Measurements from ENCODE around the gene ARHGAP40.

ARHGAP40 gene

DNA sequence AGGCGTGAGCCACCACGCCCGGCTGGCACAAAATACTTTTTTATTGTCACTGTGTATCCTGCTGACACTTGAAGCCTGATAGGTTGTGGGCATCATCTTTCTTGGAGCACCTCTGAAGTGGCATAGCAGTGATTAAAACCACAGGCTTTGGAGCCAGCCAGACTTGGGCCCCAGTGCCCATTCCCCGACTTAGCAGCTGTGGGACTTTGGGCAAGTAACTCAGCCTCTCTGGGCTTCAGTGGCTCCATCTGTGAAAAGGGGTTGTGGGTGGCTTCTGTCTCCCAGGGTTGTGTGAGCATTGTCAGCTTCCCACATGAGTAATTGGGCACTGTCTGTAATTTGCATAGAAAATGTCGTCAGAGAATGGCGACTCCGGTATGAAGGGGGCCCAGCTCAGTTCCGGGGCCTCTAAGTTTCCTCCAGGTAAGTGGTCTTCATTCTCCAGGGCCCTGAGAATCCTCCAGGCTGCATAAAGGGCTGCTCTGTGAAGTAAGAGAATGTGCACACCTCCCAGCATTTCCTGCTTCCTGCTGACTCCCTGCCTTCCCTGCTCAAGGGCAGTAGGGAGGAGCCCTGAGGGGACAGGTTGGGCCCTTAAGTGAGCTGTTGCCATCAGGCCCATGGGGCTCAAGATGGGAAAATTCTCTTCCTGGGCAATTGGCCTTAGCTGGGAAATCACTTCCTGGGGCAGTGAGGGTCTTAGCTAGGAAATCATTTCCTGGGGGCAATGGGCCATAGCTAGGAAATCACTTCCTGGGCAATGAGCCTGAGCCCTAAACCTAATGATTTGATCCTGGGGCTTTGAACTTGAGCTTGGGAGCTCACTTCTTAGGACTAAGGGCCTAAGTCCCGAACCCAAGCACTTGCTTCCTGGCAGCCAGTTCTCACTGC is 27.2 kb downstream of the ARHGAP40 start:
- DNase-seq = no peak
- Histone ChIP-seq H3K27ac (ENCODE audit: insufficient read depth, low read length, poor library complexity, severe bottlenecking) (no peak overlapping the region), H3K27me3 (replicated peaks; ENCODE audit: control insufficient read depth, insufficient read depth, low read length, poor library complexity, severe bottlenecking) (no peaks in the 10 kb centered on the region), H3K9me3 (ENCODE audit: control insufficient read depth, low read length) (no peaks in the 10 kb centered on the region), H3K36me3 (ENCODE audit: control insufficient read depth, insufficient read depth, low read length) (no peaks in the 10 kb centered on the region), H3K4me1 (ENCODE audit: control insufficient read depth, insufficient read depth, low read length, poor library complexity, severe bottlenecking) (no peaks in the 10 kb centered on the region), H3K4me3 (ENCODE audit: insufficient read depth, low read depth, low read length, poor library complexity, severe bottlenecking) (no peak overlapping the region)

DNA sequence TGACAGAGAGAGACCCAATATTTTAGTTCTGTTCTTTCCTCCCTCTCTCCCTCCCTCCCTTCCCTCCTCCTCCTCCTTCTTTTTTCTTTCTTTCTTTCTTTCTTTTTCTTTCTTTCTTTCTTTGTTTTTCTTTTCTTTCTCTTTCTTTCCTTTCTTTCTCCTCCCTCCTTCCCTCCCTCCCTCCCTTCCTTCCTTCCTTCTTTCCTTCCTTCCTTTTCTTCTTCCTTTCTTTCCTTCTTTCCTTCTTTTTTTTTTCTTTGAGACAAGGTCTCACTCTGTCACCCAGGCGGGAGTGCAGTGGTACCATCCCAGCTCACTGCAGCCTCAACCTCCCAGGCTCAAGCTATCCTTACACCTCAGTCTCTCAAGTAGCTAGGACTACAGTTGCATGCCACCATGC is 28.4 kb downstream of the ARHGAP40 start:
- no peaks in the 10 kb centered on the region for H3K9me3 ChIP-seq (ENCODE audit: control insufficient read depth, low read length)
- no peak overlapping the region for H3K4me3 ChIP-seq (ENCODE audit: insufficient read depth, low read depth, low read length, poor library complexity, severe bottlenecking)
- no peak overlapping the region for H3K27ac ChIP-seq (ENCODE audit: insufficient read depth, low read length, poor library complexity, severe bottlenecking)
- DNase-seq = no peak
- H3K27me3 ChIP-seq (replicated peaks; ENCODE audit: control insufficient read depth, insufficient read depth, low read length, poor library complexity, severe bottlenecking) = no peaks in the 10 kb centered on the region
- H3K36me3 ChIP-seq (ENCODE audit: control insufficient read depth, insufficient read depth, low read length) = no peaks in the 10 kb centered on the region
- H3K4me1 ChIP-seq (ENCODE audit: control insufficient read depth, insufficient read depth, low read length, poor library complexity, severe bottlenecking) = no peaks in the 10 kb centered on the region

DNA sequence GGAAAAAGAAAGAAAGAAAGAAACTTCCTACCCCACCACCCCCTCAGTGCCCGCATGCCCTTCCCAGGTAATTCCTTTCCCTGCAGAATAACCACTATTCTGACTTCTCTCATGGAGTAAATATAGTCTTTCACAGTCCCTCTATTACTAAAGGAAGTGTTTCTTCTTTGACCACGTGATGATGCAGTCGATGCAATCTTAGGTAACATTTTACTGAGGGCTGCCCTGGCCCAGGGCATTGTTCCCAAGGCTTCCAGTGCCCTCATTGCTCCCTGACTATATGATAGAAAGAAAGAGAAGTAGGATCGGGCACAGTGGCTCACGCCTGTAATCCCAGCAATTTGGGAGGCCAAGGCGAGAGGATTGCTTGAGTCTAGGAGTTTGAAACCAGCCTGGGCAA is 29.1 kb downstream of the ARHGAP40 start:
- Histone ChIP-seq H3K9me3 (ENCODE audit: control insufficient read depth, low read length) (no peaks in the 10 kb centered on the region), H3K27ac (ENCODE audit: insufficient read depth, low read length, poor library complexity, severe bottlenecking) (no peak overlapping the region), H3K4me1 (ENCODE audit: control insufficient read depth, insufficient read depth, low read length, poor library complexity, severe bottlenecking) (no peaks in the 10 kb centered on the region), H3K36me3 (ENCODE audit: control insufficient read depth, insufficient read depth, low read length) (no peaks in the 10 kb centered on the region), H3K27me3 (replicated peaks; ENCODE audit: control insufficient read depth, insufficient read depth, low read length, poor library complexity, severe bottlenecking) (no peaks in the 10 kb centered on the region), H3K4me3 (ENCODE audit: insufficient read depth, low read depth, low read length, poor library complexity, severe bottlenecking) (no peak overlapping the region)
- no peak for DNase-seq

DNA sequence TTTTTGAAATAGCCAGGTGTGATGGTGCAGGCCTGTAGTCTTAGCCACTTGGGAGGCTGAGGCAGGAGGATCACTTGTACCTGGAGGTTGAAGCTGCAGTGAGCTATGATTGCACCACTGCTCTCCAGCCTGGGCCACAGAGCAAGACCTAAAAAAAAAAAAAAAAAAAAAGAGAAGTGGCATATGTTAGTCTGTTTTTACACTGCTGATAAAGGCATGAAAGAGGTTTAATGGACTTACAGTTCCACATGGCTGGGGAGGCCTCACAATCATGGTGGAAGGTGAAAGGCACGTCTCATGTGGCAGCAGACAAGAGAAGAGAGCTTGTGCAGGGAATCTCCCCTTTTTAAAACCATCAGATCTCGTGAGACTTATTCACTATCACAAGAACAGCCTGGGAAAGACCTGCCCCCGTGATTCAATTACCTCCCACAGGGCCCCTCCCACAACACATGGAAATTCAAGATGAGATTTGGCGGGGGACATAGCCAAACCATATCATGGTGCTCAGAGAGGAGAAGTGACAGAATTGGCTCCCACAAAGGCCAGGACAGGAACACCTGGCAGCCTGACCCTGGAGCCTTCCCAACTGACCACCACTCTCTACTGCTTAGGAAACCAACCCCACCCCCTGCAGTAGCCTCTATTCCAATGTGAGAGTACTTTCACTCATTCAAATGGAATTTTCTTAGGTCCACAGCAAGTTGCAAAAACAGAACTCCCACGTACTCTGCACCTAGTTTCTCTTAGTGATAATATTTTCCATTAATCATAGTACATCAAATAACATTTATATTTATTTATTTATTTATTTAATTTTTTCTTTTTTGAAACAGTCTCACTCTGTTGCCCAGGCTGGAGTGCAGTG is 29.8 kb downstream of the ARHGAP40 start:
- no peak for DNase-seq
- no peaks in the 10 kb centered on the region for H3K27me3 ChIP-seq (replicated peaks; ENCODE audit: control insufficient read depth, insufficient read depth, low read length, poor library complexity, severe bottlenecking)
- no peaks in the 10 kb centered on the region for H3K36me3 ChIP-seq (ENCODE audit: control insufficient read depth, insufficient read depth, low read length)
- H3K27ac ChIP-seq (ENCODE audit: insufficient read depth, low read length, poor library complexity, severe bottlenecking) = no peak overlapping the region
- no peak overlapping the region for H3K4me3 ChIP-seq (ENCODE audit: insufficient read depth, low read depth, low read length, poor library complexity, severe bottlenecking)
- H3K4me1 ChIP-seq (ENCODE audit: control insufficient read depth, insufficient read depth, low read length, poor library complexity, severe bottlenecking) = no peaks in the 10 kb centered on the region
- no peaks in the 10 kb centered on the region for H3K9me3 ChIP-seq (ENCODE audit: control insufficient read depth, low read length)

GRCh38 chr20:38633577-38634093 is 32.0 kb downstream of the ARHGAP40 start:
- no peak overlapping the region for H3K27ac ChIP-seq (ENCODE audit: insufficient read depth, low read length, poor library complexity, severe bottlenecking)
- H3K4me3 ChIP-seq (ENCODE audit: insufficient read depth, low read depth, low read length, poor library complexity, severe bottlenecking) = no peak overlapping the region
- H3K36me3 ChIP-seq (ENCODE audit: control insufficient read depth, insufficient read depth, low read length) = no peaks in the 10 kb centered on the region
- no peaks in the 10 kb centered on the region for H3K27me3 ChIP-seq (replicated peaks; ENCODE audit: control insufficient read depth, insufficient read depth, low read length, poor library complexity, severe bottlenecking)
- no peaks in the 10 kb centered on the region for H3K9me3 ChIP-seq (ENCODE audit: control insufficient read depth, low read length)
- H3K4me1 ChIP-seq (ENCODE audit: control insufficient read depth, insufficient read depth, low read length, poor library complexity, severe bottlenecking) = no peaks in the 10 kb centered on the region
- DNase-seq = peak in 2 of 3 donors; percentile 18 to 30

DNA sequence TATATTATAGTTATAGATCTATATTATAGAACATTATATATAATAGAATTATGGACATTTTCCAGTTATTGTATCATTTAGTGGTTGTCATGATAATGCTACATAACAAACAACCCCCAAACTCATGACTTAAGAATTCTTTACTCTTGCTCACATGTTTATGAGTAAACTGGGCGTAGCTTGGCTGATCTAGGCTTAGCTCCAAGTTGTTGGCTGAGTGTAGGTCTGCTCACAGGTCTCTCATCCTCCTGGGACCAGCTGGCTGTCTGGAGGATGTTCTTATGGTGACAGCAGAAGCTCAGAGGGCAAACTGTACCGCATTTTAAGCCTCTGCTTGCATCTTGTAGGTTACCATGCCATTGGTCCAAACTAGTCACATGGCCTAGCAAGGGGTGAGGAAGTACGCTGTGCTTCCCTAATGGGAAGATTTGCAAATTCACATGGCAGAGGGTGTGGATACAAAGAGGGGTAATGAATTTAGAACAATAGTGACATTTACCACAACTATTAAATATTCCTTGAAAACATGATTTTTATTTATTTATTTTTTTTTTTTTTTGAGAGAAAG is 34.2 kb downstream of the ARHGAP40 start:
- Histone ChIP-seq H3K4me3 (ENCODE audit: insufficient read depth, low read depth, low read length, poor library complexity, severe bottlenecking) (no peak overlapping the region), H3K36me3 (ENCODE audit: control insufficient read depth, insufficient read depth, low read length) (no peaks in the 10 kb centered on the region), H3K27me3 (replicated peaks; ENCODE audit: control insufficient read depth, insufficient read depth, low read length, poor library complexity, severe bottlenecking) (no peaks in the 10 kb centered on the region), H3K27ac (ENCODE audit: insufficient read depth, low read length, poor library complexity, severe bottlenecking) (no peak overlapping the region), H3K9me3 (ENCODE audit: control insufficient read depth, low read length) (no peaks in the 10 kb centered on the region), H3K4me1 (ENCODE audit: control insufficient read depth, insufficient read depth, low read length, poor library complexity, severe bottlenecking) (no peaks in the 10 kb centered on the region)
- DNase-seq = no peak

DNA sequence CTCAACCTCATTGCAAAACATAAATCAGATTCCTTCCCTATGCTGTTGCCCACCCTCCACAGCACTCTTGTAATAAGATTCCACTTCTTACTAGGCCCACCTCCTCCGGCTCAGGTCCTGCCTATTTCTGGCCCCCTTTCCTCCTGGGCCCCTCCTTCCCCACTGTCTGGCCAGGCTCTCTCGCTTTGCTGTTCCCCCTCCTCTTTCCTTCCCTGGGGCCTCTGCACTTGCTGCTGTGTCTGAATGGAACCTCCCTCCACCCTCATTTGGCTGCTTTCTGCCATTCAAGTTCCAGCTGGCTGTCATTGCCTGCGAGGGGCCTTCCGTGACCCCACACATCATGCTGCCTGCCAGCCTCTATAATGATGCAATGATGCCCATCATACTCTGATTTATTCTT is 38.9 kb downstream of the ARHGAP40 start:
- no peak overlapping the region for H3K27ac ChIP-seq (ENCODE audit: insufficient read depth, low read length, poor library complexity, severe bottlenecking)
- no peak for DNase-seq
- H3K36me3 ChIP-seq (ENCODE audit: control insufficient read depth, insufficient read depth, low read length) = no peaks in the 10 kb centered on the region
- H3K27me3 ChIP-seq (replicated peaks; ENCODE audit: control insufficient read depth, insufficient read depth, low read length, poor library complexity, severe bottlenecking) = peaks cover 2% of the 10 kb centered on the region
- no peaks in the 10 kb centered on the region for H3K9me3 ChIP-seq (ENCODE audit: control insufficient read depth, low read length)
- no peak overlapping the region for H3K4me3 ChIP-seq (ENCODE audit: insufficient read depth, low read depth, low read length, poor library complexity, severe bottlenecking)
- no peaks in the 10 kb centered on the region for H3K4me1 ChIP-seq (ENCODE audit: control insufficient read depth, insufficient read depth, low read length, poor library complexity, severe bottlenecking)

DNA sequence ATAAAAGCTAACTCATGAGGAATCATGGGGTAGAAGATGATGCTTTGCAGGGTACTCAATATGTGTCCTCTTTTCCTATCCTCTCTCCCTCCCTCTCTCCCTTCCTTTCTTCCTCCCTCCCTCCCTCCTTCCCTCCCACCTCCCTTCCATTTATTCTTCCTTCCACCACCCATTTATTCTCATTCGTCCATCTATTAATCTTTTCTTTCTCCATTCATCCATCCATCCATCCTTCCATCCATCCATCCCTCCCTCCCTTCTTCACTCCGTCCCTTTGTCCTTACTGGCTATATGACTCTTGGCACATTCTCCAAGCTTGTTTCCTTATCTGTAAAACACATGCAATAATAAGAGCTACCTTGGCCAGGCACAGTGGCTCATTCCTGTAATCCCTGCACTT is 40.9 kb downstream of the ARHGAP40 start:
- H3K9me3 ChIP-seq (ENCODE audit: control insufficient read depth, low read length) = no peaks in the 10 kb centered on the region
- H3K36me3 ChIP-seq (ENCODE audit: control insufficient read depth, insufficient read depth, low read length) = no peaks in the 10 kb centered on the region
- H3K4me1 ChIP-seq (ENCODE audit: control insufficient read depth, insufficient read depth, low read length, poor library complexity, severe bottlenecking) = peaks cover 4% of the 10 kb centered on the region
- H3K27me3 ChIP-seq (replicated peaks; ENCODE audit: control insufficient read depth, insufficient read depth, low read length, poor library complexity, severe bottlenecking) = peaks cover 8% of the 10 kb centered on the region
- H3K4me3 ChIP-seq (ENCODE audit: insufficient read depth, low read depth, low read length, poor library complexity, severe bottlenecking) = no peak overlapping the region
- DNase-seq = no peak
- H3K27ac ChIP-seq (ENCODE audit: insufficient read depth, low read length, poor library complexity, severe bottlenecking) = no peak overlapping the region

DNA sequence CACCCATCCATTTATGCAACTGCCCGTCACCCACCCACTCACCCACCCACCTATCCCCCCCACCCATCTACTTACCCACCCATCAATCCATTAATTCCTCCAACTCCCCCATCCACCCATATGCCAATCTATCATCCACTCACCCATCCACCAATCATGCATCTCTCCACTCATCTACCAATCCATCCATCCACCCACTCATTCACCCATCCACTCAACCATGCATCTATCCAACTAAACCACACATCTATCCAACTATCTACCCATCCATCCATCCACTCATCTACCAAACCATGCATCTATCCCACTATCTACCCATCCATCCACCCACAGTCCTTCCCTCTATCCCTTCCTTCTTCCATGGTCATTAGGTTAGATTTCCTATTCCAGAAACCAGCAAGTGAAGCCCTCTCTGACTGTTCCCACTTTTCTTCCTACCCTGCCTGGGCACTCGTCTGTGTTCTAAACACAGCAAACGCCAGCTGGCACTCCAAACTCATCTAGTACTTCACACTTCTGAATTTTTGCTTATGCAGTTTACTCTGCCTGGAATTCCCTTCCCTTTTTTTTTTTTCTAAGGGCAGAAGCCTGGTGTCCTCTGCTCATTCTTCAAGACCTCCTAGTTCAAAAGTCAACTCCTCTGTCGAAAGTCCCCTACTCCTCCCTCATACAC is 43.1 kb downstream of the ARHGAP40 start:
- no peak for DNase-seq
- Histone ChIP-seq H3K27ac (ENCODE audit: insufficient read depth, low read length, poor library complexity, severe bottlenecking) (no peak overlapping the region), H3K4me3 (ENCODE audit: insufficient read depth, low read depth, low read length, poor library complexity, severe bottlenecking) (no peak overlapping the region), H3K4me1 (ENCODE audit: control insufficient read depth, insufficient read depth, low read length, poor library complexity, severe bottlenecking) (peaks cover 4% of the 10 kb centered on the region), H3K36me3 (ENCODE audit: control insufficient read depth, insufficient read depth, low read length) (no peaks in the 10 kb centered on the region), H3K27me3 (replicated peaks; ENCODE audit: control insufficient read depth, insufficient read depth, low read length, poor library complexity, severe bottlenecking) (peaks cover 8% of the 10 kb centered on the region), H3K9me3 (ENCODE audit: control insufficient read depth, low read length) (no peaks in the 10 kb centered on the region)

All from effector memory CD4-positive, alpha-beta T cell (primary cell).